GM21786 (cell line): ENCODE data around the gene TOP1.

ENCODE experiments used
- ATAC-seq: cut with Tn5 transposase; IDR thresholded peaks from one replicate; pipeline ENCODE4 v1.9.1; 2021; ENCODE audit not compliant: unreplicated experiment

TOP1 gene

DNA sequence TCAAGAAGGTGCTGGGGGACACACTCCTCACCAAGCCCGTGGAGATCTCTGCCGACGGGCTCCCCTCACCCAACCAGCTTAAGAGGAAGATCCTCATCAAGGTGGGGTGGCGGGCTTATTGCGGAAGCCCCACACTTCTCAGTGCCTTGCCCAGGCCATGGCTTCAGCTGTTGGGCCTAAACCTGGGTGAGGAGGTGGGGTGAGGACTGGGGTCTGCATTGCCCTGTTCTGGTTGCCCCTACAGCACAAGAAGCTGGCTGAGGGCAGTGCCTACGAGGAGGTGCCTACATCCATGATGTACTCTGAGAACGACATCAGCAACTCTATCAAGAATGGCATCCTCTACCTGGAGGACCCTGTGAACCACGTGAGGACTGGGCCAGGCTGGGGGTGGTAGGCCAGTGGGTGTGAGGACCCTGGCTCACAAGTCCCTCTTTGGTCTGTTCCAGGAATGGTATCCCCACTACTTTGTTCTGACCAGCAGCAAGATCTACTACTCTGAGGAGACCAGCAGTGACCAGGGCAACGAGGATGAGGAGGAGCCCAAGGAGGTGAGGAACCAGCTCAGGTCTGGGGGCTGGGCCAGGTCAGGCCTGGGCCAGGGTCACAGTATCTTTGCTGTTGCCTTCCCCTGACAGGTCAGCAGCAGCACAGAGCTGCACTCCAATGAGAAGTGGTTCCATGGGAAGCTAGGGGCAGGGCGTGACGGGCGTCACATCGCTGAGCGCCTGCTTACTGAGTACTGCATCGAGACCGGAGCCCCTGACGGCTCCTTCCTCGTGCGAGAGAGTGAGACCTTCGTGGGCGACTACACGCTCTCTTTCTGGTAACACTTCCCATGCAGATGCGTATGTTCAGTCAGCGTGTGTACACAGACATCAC, 136.6 kb downstream of the TOP1 start:
- no peak for ATAC-seq

DNA sequence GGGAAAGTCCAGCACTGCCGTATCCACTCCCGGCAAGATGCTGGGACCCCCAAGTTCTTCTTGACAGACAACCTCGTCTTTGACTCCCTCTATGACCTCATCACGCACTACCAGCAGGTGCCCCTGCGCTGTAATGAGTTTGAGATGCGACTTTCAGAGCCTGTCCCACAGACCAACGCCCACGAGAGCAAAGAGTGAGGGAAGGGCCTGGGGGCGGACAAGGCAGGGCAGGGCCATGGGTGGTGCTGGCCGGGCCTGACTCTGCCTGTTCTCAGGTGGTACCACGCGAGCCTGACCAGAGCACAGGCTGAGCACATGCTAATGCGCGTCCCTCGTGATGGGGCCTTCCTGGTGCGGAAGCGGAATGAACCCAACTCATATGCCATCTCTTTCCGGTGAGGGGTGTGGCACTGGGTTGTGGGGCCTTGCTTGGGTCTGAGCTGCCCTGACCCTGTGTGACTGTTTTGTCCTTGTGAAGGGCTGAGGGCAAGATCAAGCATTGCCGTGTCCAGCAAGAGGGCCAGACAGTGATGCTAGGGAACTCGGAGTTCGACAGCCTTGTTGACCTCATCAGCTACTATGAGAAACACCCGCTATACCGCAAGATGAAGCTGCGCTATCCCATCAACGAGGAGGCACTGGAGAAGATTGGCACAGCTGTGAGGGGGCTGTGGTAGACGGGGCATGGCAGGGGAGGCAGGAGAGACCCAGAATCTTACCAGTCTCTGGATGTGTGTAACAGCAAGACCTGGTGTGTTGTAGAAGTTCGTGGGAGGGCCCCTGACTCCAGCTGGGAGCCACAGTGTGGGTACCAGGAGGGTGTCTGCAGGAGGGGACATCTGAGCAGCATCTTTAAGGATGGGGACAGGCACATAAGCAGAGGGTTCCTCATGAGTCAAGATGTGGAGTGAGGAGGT, 137.8 kb downstream of the TOP1 start:
- no peak for ATAC-seq

DNA sequence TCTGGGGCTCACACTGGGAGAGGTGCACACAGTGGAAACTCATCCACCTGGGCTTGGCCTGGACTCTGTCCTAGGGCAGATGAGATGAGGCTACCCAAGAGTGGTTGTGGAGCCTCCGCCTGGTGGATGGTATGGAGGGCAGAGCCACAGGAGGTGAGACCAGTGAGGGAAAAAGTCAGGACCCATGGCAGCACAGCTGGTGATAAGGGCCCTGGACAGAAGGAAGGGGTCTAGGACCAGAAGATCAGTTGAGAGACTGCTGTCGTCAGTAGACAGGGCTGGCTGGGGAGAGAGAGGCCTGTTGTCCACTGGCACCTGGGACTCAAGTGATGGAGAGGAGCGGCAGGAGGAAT, 138.5 kb downstream of the TOP1 start:
- ATAC-seq: no peak

- no peak for ATAC-seq
Measured at GRCh38 chr20:41167481-41168253, 139.0 kb downstream of the TOP1 start.

DNA sequence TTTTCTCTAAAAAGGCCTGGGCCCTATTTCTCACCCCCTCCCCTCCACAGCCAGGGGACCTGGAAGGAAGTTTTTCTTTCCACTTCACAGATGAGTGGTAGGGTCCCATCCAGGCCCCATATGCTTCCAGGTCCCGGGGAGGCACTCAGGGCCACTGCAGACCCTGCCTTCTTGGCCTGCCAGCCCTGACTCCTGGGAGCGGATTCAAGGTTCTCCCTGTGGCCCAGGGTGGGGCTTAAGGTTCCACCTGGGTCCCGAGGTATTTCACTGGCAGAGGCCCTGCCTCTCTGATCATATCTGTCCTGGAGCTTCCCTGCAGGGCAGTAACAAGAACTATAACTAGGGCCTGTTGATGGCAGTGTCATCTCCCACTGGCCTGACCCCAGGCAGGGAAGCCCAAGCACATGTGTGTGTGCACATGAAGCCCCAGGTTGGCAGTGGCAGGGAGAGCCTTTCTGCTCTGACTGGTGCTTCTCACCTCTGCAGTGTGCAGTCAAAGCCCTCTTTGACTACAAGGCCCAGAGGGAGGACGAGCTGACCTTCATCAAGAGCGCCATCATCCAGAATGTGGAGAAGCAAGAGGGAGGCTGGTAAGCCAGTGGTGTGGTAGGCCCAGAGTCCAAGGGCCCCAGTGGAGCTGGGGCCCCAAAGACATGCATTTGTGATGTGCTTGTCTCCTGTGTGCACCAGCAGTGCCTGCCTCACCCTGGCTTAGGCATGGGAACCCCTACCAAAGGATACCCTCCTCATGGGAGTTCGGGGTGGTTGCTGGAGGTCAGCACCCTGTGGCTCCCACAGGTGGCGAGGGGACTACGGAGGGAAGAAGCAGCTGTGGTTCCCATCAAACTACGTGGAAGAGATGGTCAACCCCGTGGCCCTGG, 139.9 kb downstream of the TOP1 start:
- ATAC-seq: no peak

DNA sequence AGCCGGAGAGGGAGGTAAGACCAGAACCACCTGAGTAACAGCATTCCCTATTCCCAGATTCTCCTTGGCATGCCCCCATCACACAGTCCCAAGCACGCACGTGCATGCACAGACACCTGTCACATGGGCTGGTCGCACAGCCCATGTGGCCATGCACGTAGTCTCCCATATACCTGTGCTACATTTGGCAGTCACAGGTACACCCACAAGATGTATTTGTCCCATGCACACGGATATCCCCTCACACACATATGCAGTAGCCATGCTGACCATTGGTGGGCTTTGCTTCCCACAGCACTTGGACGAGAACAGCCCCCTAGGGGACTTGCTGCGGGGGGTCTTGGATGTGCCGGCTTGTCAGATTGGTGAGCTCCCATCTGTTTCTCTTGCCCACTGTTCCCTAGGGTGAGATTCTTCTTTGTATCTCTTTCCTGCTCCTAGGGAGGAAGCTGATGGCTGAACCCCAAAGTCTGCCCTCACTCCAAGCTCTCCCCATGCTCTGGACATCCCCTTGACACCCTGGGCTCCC, 140.6 kb downstream of the TOP1 start:
- ATAC-seq: no peak

DNA sequence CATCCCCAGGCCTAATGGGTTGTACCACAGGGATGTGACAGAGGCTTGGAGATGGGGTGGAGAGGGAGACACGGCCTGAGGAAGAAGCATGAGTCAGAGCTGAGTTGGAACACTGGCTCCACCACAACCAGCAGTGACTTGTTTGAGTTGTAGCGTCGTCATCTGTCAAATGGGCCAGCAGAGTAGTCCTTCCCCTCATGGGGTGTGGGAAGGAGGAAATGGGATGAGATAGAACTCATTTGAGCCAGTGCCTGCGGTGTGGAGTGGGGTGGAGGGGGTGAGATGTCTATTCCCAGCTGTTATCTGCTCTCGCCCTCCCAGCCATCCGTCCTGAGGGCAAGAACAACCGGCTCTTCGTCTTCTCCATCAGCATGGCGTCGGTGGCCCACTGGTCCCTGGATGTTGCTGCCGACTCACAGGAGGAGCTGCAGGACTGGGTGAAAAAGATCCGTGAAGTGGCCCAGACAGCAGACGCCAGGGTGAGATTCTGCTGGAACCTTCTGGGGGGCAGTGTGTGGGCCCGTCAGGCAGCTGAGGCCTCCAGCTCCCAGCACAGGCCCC, 141.2 kb downstream of the TOP1 start:
- no peak for ATAC-seq

DNA sequence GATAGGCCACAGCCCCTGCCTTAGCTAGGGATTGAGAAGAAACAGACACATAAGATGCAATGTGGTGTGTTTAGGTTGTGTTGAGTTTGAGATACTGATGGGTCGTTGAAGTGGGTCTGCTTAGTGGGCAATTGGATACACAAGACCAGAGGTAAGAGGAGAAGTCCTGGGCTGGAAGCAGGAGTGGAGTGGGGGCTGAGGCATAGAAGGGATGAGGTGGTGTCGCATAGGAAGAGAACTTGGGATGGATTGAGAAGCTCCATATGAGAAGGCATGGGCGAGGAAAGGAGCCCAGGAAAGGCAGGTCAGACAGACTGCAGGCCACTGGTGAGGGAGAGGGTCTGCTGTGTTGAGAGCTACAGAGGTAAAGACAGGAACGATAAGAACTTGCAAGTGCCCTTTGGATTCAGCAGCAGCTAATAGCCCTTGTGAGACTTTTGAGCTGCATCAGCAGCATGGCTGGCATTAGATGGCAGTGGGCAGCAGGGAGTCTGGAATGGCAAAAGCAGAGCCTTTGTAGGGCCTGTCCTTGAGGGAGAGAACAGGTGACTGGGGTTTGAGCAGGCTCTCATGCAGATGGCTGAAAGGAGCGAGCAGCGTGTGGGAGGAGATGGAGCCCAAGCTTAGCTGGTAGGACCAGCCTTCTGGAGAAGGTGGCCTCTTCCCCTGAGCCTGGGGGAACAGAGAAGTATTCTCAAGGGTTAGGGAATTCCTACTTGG, 141.9 kb downstream of the TOP1 start:
- no peak for ATAC-seq

- no peak for ATAC-seq
Measured at GRCh38 chr20:41171736-41172295, 143.2 kb downstream of the TOP1 start.

DNA sequence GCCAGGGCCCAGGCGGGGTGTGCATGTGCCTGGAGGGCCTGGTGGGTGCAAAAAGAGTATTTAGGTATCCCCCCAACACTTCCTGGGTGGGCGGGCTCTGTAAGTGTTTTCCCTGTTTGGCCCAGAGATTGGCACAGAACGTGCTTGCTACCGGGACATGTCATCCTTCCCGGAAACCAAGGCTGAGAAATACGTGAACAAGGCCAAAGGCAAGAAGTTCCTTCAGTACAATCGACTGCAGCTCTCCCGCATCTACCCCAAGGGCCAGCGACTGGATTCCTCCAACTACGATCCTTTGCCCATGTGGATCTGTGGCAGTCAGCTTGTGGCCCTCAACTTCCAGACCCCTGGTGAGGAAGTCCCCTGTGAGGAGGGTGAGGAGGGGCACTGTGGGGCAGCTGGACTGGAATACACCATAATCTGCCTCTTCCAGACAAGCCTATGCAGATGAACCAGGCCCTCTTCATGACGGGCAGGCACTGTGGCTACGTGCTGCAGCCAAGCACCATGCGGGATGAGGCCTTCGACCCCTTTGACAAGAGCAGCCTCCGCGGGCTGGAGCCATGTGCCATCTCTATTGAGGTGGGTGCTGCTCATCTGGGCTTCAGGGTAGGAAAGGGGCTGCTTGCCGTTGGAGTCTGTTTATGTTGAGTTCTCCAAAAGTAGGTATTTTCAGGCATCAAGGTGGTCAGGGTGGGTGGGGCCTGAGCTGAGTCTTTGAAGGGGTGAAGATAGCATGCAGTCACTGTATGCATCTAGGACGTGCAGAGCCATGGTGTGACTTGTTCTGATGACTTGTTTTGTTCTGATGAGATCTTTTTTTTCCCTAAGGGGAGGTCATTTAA, 143.9 kb downstream of the TOP1 start:
- no peak for ATAC-seq

DNA sequence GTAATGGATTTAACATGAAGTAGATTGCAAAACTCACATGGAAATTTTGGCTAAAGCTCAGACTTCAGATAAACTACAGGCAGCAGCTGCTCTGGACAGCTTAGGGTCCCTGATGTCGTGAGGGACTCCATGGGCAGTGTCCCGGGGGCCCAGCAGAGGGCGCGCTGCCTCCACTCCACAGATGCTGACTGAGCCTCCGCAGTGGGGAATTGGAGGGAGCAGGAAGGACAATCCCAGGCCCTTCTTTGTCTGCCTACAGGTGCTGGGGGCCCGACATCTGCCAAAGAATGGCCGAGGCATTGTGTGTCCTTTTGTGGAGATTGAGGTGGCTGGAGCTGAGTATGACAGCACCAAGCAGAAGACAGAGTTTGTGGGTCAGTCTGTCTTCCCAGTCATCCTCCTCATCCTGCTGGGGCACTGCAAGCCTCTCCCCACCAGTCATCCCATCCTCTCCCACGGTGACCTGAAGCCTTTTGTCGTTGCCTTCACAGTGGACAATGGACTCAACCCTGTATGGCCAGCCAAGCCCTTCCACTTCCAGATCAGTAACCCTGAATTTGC, 144.6 kb downstream of the TOP1 start:
- no peak for ATAC-seq

DNA sequence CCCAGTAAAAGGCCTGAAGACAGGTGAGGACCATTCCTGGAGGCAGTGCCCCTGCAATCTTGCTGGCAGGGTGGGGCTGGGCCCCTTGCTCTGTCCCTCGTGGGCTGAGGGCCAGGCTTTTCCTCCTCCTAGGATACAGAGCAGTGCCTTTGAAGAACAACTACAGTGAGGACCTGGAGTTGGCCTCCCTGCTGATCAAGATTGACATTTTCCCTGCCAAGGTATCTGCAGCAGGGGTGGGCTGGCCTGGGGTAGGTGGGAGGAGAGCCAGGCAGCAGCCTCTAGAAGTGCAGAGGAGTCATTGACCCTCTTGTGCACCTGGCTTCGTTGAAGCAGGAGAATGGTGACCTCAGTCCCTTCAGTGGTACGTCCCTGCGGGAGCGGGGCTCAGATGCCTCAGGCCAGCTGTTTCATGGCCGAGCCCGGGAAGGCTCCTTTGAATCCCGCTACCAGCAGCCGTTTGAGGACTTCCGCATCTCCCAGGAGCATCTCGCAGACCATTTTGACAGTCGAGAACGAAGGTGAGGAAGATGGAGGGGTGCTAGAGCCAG, 145.2 kb downstream of the TOP1 start:
- no peak for ATAC-seq
